Upper lobe of right lung (tissue), 1 donor: Measurements from ENCODE around the gene NAA10. TPM values are rescaled to one million over a fixed set of nuclear protein-coding genes. Genes with fewer than 3 reads are reported as not detected.

Experiments
- ATAC-seq: fragments of 200-7000 bp; cut with Tn5 transposase; one replicate; pipeline ENCODE4 v1.9.1; 2020; ENCODE audit warnings: mild to moderate bottlenecking, moderate library complexity
- DNase-seq: peaks from one replicate; pipeline ENCODE4 v3.0.0-alpha.2; 2020
- H3K27ac ChIP-seq: fragments of 200-600 bp; one replicate; pipeline ENCODE4 v1.8.0; 2022
- H3K27me3 ChIP-seq: fragments of 200-600 bp; one replicate; pipeline ENCODE4 v1.8.0; 2022; ENCODE audit warnings: mild to moderate bottlenecking
- H3K36me3 ChIP-seq: fragments of 200-600 bp; one replicate; pipeline ENCODE4 v1.8.0; 2022
- H3K4me1 ChIP-seq: fragments of 200-600 bp; one replicate; pipeline ENCODE4 v1.8.0; 2022
- H3K4me3 ChIP-seq: fragments of 200-600 bp; one replicate; pipeline ENCODE4 v1.8.0; 2022; ENCODE audit warnings: mild to moderate bottlenecking
- H3K9me3 ChIP-seq: fragments of 200-600 bp; one replicate; pipeline ENCODE4 v1.8.0; 2022
- intact Hi-C: fragments of 100-400 bp; cut with DNase I; formaldehyde crosslinking; loops from one replicate; pipeline ENCODE4 v1.11.0; 2022
- total RNA-seq: library from RNA; stranded (reverse); fragmentation: NEBNext Ultra II Directional; extraction: Animal tissue kit (Norgen Biotek cat#: 25700); gene quantifications from one replicate; pipeline ENCODE4 v1.2.1, GENCODE V29; 2021
- TF ChIP-seq, protein P1 (sequence below): fragments of 200-600 bp; IDR thresholded peaks from one replicate; pipeline ENCODE4 v1.8.0; 2022; ENCODE audit warnings: antibody characterized with exemption
- donor health status: DM: no; HTN: yes; CAD: no; lungs with severe emphysema.

Gene NAA10
- total RNA-seq, 1 donor from 2014 or later: 84.6 TPM

DNA sequence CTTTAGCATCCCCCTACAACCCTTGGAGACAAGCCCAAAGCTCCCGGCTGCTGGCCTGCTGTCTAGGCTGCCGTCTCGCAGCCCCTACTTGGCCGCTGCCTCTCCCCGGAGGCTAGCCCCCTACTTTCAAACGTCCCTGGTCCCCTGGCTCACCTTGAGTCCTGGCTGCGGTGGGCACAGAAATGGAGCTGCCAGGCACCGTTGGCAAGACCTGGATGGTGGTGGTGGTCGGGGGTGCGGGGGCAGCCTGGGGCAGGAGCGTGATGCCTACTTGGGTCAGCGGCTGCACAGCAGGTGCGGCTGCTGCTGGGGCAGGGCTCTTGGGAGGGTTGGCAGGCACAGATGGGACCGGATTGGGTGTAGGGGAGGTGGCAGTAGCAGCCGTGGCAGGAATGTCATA, 24.8 kb upstream of the NAA10 start:
- Histone ChIP-seq H3K4me3 (no peak overlapping the region), H3K9me3 (no peaks in the 10 kb centered on the region), H3K27me3 (no peaks in the 10 kb centered on the region), H3K27ac (no peak overlapping the region), H3K36me3 (peaks cover 79% of the 10 kb centered on the region), H3K4me1 (no peaks in the 10 kb centered on the region)
- TF ChIP-seq, protein P1, sequence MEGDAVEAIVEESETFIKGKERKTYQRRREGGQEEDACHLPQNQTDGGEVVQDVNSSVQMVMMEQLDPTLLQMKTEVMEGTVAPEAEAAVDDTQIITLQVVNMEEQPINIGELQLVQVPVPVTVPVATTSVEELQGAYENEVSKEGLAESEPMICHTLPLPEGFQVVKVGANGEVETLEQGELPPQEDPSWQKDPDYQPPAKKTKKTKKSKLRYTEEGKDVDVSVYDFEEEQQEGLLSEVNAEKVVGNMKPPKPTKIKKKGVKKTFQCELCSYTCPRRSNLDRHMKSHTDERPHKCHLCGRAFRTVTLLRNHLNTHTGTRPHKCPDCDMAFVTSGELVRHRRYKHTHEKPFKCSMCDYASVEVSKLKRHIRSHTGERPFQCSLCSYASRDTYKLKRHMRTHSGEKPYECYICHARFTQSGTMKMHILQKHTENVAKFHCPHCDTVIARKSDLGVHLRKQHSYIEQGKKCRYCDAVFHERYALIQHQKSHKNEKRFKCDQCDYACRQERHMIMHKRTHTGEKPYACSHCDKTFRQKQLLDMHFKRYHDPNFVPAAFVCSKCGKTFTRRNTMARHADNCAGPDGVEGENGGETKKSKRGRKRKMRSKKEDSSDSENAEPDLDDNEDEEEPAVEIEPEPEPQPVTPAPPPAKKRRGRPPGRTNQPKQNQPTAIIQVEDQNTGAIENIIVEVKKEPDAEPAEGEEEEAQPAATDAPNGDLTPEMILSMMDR: no peak
- intact Hi-C loops: loop anchor here (10.0 kb wide), 1 partner anchor 195 kb away; the partner anchor contains the start of gene PLXNB3
- ATAC-seq (no peak), DNase-seq (no peak)

- H3K27me3 ChIP-seq: no peaks in the 10 kb centered on the region
- H3K4me3 ChIP-seq: no peak overlapping the region
- no peak overlapping the region for H3K27ac ChIP-seq
- no peak for DNase-seq
- no peak for ATAC-seq
- intact Hi-C loops: loop anchor here (10.0 kb wide), 1 partner anchor 194 kb away; the partner anchor contains the start of gene PLXNB3
- TF ChIP-seq, protein P1: no peak
- H3K36me3 ChIP-seq: peaks cover 79% of the 10 kb centered on the region
- H3K9me3 ChIP-seq: no peaks in the 10 kb centered on the region
- H3K4me1 ChIP-seq: no peaks in the 10 kb centered on the region
Measured at GRCh38 chrX:153958605-153959004, 23.8 kb upstream of the NAA10 start.

- intact Hi-C loops: loop anchor here (10.0 kb wide), 1 partner anchor 192 kb away; the partner anchor contains the start of gene PLXNB3
- Histone ChIP-seq H3K27me3 (no peaks in the 10 kb centered on the region), H3K4me1 (no peaks in the 10 kb centered on the region), H3K36me3 (peaks cover 81% of the 10 kb centered on the region), H3K27ac (no peak overlapping the region), H3K4me3 (no peak overlapping the region), H3K9me3 (no peaks in the 10 kb centered on the region)
- ATAC-seq (no peak), DNase-seq (no peak)
- TF ChIP-seq, protein P1: no peak
Measured at GRCh38 chrX:153957224-153957623, 22.4 kb upstream of the NAA10 start.

DNA sequence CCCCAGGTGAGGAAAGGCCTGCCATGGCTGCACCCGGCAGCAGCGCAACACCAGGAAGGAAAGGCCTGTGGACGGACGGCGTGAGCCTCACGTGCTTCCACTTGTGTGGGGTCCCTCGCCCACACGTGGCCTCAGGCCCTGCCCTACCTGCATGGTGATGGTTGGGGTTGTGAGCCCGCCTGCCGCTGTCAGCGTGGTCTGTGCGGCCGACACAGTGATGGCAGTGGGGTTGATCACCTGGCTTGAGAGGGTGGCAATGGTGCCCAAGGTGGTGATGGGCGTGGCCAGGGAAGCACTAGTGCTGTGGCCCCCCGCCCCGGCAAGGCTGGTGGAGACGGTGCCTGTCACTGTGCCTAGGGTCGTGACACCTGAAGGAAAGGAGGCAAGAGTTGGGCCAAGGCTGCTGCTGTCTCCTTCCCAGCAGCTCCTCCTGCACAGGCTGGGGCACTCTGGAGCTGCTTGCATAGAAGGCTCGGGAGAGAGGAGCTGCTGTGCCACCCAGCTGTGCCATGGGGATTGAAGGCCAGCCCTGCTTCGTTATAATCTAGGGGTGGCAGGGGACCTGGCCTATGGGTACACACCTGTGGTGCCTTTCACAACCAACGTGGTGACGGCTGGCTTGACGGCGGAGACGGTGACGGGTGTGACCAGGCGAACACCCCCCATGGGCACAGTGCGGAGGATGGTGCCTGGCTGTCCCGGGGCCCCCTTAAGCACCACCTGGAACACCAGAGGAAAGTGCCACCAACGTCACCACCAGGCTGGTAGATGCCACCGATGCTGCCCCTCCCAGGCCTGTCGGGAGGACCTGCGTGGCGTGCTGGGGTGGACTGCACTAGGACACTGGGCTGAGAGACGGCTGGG, 21.4 kb upstream of the NAA10 start:
- intact Hi-C loops: loop anchor here (10.0 kb wide), 1 partner anchor 191 kb away; the partner anchor contains the start of gene PLXNB3
- no peak for ATAC-seq
- no peak for DNase-seq
- H3K4me3 ChIP-seq: no peak overlapping the region
- H3K9me3 ChIP-seq: no peaks in the 10 kb centered on the region
- H3K27me3 ChIP-seq: no peaks in the 10 kb centered on the region
- H3K4me1 ChIP-seq: no peaks in the 10 kb centered on the region
- TF ChIP-seq, protein P1: no peak
- peaks cover 80% of the 10 kb centered on the region for H3K36me3 ChIP-seq
- H3K27ac ChIP-seq: no peak overlapping the region

- no peak for DNase-seq
- intact Hi-C loops: loop anchor here (10.0 kb wide), 1 partner anchor 190 kb away; the partner anchor contains the start of gene PLXNB3
- Histone ChIP-seq H3K9me3 (no peaks in the 10 kb centered on the region), H3K4me3 (no peak overlapping the region), H3K36me3 (peaks cover 79% of the 10 kb centered on the region), H3K4me1 (no peaks in the 10 kb centered on the region), H3K27ac (no peak overlapping the region), H3K27me3 (no peaks in the 10 kb centered on the region)
- no peak for ATAC-seq
- TF ChIP-seq, protein P1: no peak
Measured at GRCh38 chrX:153955228-153955732, 20.4 kb upstream of the NAA10 start.
